Hematopoietic multipotent progenitor cell (in vitro differentiated cells): Measurements from ENCODE around the gene EPAS1. TPM values are rescaled to one million over a fixed set of nuclear protein-coding genes. Genes with fewer than 3 reads are reported as not detected.
A peak's percentile ranks its signal among the peaks of the same experiment; 100 is the strongest.

Source experiments
- DNase-seq, 3 donors: peaks; one replicate each; pipeline ENCODE4 v3.0.0-alpha.2; 2011 to 2015; ENCODE audit warnings: low read depth in 2 of 3, low spot score in 2 of 3
- total RNA-seq: library from RNA; depleted of rRNA; stranded (reverse); fragments of >200 nt; gene quantifications from one replicate; pipeline ENCODE4 v1.2.3, GENCODE V29; 2012

Gene EPAS1
- total RNA-seq, 1 donor, result 0.54 TPM

- no peak for DNase-seq
Measured at GRCh38 chr2:46380038-46380940, 83.1 kb downstream of the EPAS1 start.

- no peak for DNase-seq
Measured at GRCh38 chr2:46381263-46381849, 84.1 kb downstream of the EPAS1 start.

GRCh38 chr2:46381871-46382270 lies 84.7 kb downstream of the EPAS1 start:
- no peak for DNase-seq

- DNase-seq, result no peak
Measured at GRCh38 chr2:46382331-46383112, 85.3 kb downstream of the EPAS1 start.

GRCh38 chr2:46383113-46383395 lies 85.8 kb downstream of the EPAS1 start:
- no peak for DNase-seq

- DNase-seq, result no peak
Measured at GRCh38 chr2:46383784-46384456, 86.7 kb downstream of the EPAS1 start.

- no peak for DNase-seq
Measured at GRCh38 chr2:46384457-46384815, 87.2 kb downstream of the EPAS1 start.

GRCh38 chr2:46385786-46386577 lies 88.8 kb downstream of the EPAS1 start:
- peak in 2 of 3 donors; percentile 69 to 85 for DNase-seq

- no peak for DNase-seq
Measured at GRCh38 chr2:46386763-46387162, 89.6 kb downstream of the EPAS1 start.

GRCh38 chr2:46387292-46387691 lies 90.1 kb downstream of the EPAS1 start:
- no peak for DNase-seq

GRCh38 chr2:46387886-46388515 lies 90.8 kb downstream of the EPAS1 start:
- DNase-seq, result no peak

GRCh38 chr2:46388881-46389280 lies 91.7 kb downstream of the EPAS1 start:
- no peak for DNase-seq

GRCh38 chr2:46389417-46389916 lies 92.3 kb downstream of the EPAS1 start:
- DNase-seq, result no peak

- DNase-seq, result no peak
Measured at GRCh38 chr2:46390036-46390435, 92.8 kb downstream of the EPAS1 start.

- DNase-seq, result no peak
Measured at GRCh38 chr2:46390901-46391395, 93.7 kb downstream of the EPAS1 start.

- DNase-seq, result no peak
Measured at GRCh38 chr2:46392561-46393346, 95.5 kb downstream of the EPAS1 start.

GRCh38 chr2:46393347-46393820 lies 96.2 kb downstream of the EPAS1 start:
- DNase-seq, result no peak

- no peak for DNase-seq
Measured at GRCh38 chr2:46393865-46394264, 96.7 kb downstream of the EPAS1 start.
